Inflammatory macrophage treated with lipopolysaccharide for 1 hour (primary cell): ENCODE data around the gene PLD1.
"Not testable (repeated sequence)": the region's sequence is repeated elsewhere in the genome, so short reads cannot be mapped to it uniquely, and the experiment has no call there.

Experiments used
- DNase-seq, 2 donors: peaks; one replicate each; pipeline ENCODE4 v3.0.0-alpha.2; 2020 to 2022

The PLD1 gene, protein sequence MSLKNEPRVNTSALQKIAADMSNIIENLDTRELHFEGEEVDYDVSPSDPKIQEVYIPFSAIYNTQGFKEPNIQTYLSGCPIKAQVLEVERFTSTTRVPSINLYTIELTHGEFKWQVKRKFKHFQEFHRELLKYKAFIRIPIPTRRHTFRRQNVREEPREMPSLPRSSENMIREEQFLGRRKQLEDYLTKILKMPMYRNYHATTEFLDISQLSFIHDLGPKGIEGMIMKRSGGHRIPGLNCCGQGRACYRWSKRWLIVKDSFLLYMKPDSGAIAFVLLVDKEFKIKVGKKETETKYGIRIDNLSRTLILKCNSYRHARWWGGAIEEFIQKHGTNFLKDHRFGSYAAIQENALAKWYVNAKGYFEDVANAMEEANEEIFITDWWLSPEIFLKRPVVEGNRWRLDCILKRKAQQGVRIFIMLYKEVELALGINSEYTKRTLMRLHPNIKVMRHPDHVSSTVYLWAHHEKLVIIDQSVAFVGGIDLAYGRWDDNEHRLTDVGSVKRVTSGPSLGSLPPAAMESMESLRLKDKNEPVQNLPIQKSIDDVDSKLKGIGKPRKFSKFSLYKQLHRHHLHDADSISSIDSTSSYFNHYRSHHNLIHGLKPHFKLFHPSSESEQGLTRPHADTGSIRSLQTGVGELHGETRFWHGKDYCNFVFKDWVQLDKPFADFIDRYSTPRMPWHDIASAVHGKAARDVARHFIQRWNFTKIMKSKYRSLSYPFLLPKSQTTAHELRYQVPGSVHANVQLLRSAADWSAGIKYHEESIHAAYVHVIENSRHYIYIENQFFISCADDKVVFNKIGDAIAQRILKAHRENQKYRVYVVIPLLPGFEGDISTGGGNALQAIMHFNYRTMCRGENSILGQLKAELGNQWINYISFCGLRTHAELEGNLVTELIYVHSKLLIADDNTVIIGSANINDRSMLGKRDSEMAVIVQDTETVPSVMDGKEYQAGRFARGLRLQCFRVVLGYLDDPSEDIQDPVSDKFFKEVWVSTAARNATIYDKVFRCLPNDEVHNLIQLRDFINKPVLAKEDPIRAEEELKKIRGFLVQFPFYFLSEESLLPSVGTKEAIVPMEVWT

GRCh38 chr3:171809861-171810628, at the start of gene PLD1:
Gene PLD1 (minus strand): TSS chr3:171810483. CDS start chr3:171738051, 72,432 bp downstream.
- DNase-seq = peak; percentile 76 to 88

DNA sequence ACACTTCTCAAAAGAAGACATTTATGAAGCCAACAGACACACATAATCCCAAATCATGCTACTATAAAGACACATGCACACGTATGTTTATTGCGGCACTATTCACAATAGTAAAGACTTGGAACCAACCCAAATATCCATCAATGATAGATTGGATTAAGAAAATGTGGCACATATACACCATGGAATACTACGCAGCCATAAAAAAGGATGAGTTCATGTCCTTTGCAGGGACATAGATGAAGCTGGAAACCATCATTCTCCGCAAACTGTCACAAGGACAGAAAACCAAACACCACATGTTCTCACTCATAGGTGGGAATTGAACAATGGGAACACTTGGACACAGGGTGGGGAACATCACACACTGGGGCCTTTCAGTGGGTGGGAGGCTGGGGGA, 48.5 kb upstream of the PLD1 start:
- DNase-seq = not testable (repeated sequence)

GRCh38 chr3:171854649-171855305, 44.5 kb upstream of the PLD1 start:
- no peak for DNase-seq

DNA sequence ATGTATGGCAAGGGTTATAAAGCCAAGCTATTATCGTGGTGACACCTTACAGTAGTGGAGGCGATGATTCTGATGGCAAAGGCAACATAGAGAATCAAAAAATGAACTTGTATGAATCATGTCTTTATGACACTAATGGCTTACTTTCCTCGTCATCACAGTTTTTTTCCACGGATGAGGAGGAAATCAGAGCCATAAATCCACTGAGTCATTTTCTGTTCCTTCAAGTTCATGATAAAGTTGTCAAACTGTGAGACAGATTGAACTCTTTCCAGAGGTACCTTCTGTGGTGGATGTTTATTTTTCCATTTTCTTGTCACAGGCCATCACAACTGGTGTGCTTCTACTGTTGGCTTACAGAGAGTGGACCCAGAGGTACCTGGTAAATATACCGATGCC, 41.4 kb upstream of the PLD1 start:
- no peak for DNase-seq

DNA sequence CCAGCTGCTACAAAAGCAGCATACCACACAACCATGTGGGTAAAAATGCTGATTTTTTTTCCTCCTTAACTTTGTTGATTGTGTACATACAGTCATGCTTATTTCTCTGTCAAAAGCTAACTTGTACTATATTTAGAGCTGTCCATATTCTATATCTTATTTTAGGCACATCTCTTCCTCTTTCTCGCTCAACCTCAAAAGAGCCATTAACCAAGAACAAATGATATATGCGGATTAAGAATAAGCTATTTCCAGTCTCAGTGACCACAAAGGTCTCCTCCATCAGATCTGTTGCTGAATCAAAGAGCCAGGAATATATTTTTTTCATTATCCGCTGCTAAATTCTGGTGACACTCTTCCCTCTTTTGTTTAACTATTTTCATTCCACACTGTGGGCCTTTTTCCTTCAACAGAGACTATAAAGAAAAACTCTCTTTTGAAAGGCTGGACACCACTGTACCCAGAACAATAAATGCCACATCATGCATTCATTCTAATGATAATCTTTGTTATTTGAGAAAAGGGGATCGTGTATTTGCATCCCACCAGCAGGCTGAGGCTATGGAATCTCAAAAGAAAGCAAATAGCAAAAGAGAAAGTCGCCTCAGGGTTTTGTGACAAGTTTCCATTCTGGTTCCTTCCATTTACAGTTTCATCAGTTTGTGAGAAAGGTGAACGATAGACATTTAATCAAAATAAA, 40.8 kb upstream of the PLD1 start:
- no peak for DNase-seq

- DNase-seq = no peak
Measured at GRCh38 chr3:171850320-171850959, 40.2 kb upstream of the PLD1 start.

GRCh38 chr3:171849617-171850319, 39.5 kb upstream of the PLD1 start:
- DNase-seq = peak; percentile 45 to 54

DNA sequence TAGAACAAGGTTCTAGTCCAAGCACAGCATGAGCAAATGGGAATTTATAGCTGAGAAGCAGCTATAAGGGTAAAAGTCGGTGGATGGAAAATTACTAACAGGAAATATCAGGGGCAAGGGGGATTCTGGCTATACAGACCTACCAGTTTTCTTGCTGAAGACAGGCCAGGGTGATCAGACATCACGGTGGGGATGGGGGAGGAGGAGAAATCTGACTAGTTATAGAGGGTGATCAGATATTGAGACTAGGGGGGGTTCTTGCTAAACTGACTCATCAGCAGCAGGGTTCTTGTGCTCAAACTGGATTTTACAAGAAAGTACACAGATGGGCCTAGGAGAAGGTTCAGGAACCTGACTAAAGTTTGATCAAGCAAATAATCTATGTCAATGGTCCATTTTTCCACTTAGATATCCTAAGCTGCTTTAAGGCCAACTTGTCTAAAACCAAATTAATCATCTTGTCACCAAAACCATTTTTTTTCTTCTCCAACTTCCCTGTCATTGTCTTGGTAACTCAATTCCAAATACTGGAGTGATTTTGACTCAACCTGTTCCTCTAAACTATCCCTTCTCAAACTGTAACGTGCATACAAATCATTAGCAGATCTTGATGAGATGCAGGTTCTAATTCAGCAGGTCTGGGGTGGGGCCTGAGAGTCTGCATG, 37.4 kb upstream of the PLD1 start:
- no peak for DNase-seq

- DNase-seq = no peak
Measured at GRCh38 chr3:171847133-171847532, 36.9 kb upstream of the PLD1 start.

DNA sequence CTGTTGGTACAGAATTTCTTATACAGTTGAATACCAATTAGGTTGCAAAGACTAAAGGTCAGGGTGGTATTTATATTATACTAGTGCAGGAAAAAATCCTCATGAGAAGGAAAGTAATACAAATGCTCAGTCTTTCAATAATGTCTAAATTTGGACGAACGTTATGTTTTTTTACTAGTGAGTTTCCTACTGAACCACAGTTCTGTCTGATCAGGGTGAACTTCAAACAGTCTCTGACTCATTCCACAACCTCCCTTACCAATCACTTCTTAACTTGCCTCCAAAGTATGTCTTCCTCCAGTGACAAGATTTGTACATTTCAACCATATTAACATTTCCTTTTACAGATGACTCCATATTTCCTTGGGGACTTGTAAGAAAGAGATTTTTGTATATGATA, 36.3 kb upstream of the PLD1 start:
- DNase-seq = no peak

DNA sequence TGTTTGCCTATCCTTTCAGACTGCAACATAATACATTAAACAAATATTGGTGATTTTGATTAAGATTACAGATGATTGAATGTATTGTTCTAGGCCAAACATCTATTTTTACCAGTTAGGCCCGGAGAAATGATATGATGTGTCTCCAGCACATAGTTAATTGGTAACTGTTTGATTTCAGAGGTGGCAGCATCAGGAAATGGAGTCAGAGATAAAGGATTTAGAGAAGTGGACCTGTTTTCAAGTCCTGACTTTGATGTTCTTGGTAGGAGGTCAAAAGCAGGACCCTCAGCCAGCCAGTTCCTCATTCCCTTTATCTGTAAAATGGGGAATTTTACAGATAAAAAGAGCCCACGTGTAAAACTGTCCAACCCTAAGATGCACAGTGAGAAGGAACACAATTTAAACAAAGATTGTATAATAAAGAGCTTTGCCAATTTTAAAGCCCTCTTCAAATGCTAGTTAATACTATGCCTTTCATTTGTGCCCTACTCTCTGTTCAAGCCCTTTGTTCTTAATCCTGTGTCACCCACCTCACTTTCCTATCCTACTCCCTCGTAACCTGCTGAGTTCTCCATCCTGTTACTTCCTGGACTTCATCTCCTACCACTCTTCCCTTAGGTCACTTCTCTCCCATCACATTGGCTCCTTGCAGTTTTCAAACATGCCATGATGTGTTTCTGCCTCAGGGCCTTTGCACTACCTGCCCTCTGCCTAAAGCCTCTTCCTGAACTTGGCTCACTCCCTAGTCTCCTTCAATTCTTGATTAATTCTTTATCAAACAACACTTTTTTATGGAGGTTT, 35.4 kb upstream of the PLD1 start:
- DNase-seq = no peak

DNA sequence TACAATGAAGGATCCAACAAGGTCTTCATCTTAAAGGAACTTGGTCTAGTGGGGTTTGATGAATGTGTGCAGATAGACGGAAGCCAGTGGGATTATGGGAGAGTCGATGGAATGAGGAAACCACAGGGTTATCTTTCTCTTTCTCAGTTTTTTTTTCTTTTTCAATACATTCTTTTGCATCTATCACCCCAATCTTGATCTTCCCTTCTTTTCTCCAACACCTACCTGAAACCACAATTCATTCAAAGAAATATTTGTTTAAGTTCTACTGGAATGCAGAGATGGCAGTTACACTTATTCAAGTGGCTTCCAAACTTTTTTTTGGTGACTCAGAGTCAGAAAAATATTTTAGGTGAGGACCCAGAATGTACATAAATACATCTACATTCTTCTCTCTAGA, 34.6 kb upstream of the PLD1 start:
- DNase-seq = no peak

GRCh38 chr3:171842864-171843518, 32.7 kb upstream of the PLD1 start, which contains the start of gene TMEM212:
Gene TMEM212 (plus strand): TSS chr3:171843349. CDS start chr3:171843384, 35 bp downstream.
- no peak for DNase-seq

DNA sequence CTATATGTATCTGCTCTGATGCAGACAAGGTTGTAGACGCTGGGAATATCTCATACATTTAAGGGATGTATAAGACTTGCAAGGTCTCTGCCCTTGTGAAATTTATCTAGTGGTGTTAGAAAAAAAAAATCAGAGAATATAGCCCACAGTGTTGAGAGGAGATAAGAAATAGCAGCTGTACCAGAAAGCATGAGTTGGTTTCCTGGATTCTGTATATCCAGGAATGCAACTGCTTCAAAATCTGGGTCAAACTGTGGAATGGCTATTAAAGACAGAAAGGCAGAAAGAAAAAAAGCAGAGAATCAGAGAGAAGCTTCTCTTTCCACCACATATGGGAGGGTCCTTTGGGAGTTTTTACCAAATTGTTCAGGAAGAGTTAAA, 31.3 kb upstream of the PLD1 start:
- no peak for DNase-seq

DNA sequence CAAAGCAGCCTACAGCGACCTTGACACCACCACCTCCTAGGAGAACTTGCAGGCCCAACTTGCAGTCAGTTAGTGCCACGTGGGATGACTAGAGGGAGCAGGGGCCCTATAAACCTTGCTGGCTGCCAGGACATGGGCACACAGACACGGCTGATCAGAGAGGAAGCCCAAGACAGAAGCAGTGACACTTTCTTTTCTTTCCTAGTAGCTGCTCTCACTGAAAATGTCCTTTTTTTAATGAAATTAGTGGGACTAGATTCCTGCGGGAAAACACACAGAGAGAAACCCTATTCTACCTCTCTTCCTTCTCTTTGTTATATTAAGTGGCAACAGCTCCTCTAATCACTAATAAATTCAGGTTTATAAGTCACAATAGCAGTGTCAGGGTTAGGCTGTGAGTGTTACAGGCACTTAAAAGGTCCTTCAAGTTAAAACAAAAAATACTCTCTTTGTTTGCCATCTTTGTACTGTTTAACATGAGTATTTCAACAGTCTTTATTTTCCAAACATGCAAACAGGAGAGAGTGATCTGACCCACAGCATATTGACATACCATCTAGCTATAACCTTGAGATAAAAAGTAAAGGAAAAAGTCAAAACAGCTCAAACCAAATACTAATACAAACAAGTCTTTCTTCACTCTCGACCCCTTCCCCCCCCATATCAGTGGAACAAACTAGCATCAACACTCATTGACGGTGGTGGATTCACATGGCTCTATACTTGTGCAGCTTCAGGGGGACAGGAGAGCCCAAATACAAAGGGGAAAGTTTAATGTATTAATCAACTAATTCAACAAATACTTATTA, 30.7 kb upstream of the PLD1 start:
- no peak for DNase-seq

DNA sequence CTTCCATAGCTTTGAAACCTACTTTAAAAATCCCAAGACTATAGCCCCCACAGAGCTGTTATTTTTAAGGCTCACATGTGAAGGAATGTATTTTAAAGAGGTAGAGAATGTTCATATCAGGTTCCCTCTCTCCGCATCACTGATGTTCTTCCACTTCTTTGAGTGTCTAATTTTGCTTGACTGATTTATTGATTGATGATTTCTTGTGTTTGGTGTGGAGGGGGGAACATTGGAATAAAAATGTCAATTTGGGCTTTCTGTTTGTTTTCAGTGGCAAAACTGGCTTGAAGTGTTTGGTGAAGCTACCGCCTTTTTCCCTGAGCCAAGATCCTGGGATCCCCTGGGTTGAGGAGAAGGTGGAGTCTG, 30.1 kb upstream of the PLD1 start:
- DNase-seq = no peak

DNA sequence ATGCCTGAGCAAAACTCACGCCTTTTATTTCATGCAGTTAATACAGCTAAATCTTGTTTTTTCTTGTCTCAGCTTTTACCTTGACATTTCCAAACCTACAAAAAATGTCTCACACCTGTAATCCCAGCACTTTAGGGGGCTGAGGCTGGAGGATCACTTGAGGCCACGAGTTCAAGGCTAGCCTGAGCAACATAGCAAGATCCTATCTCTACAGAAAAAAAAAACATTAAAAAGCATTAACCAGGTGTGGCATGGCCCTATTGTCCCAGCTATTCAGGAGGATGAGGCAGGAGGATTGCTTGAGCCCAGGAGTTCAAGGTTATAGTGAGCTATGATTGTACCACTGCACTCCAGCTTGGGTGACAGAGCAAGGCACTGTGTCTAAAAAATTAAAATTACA, 29.0 kb upstream of the PLD1 start:
- DNase-seq = no peak
